Thymus (tissue), 11 donors: ENCODE measurements around the gene FAM234B. TPM values are rescaled to one million over a fixed set of nuclear protein-coding genes. Genes with fewer than 3 reads are reported as not detected.
"Not testable (repeated sequence)": the region's sequence is repeated elsewhere in the genome, so short reads cannot be mapped to it uniquely, and the experiment has no call there.

ENCODE experiments used
- DNase-seq, 9 donors: peaks; one replicate each; pipeline ENCODE4 v3.0.0-alpha.2; 2013; ENCODE audit warnings: low spot score in 9 of 9, low read depth in 6 of 9, missing footprints in 1 of 9
- H3K27ac ChIP-seq, 2 donors: one replicate each; pipeline ENCODE4 v1.5.1; 2013; ENCODE audit warnings: control low read depth in 1 of 2, low read depth in 1 of 2, low read length in 1 of 2, mild to moderate bottlenecking in 1 of 2, moderate library complexity in 1 of 2
- H3K27me3 ChIP-seq, 2 donors: one replicate each; pipeline ENCODE4 v1.5.1; 2013; ENCODE audit warnings: low read length in 1 of 2; ENCODE audit not compliant: control insufficient read depth in 2 of 2, insufficient read depth in 1 of 2
- H3K36me3 ChIP-seq, 2 donors: one replicate each; pipeline ENCODE4 v1.5.1; 2013; ENCODE audit warnings: low read length in 1 of 2, mild to moderate bottlenecking in 1 of 2, moderate library complexity in 1 of 2; ENCODE audit not compliant: control insufficient read depth in 2 of 2, insufficient read depth in 2 of 2
- H3K4me1 ChIP-seq, 2 donors: one replicate each; pipeline ENCODE4 v1.5.1; 2013; ENCODE audit warnings: low read length in 2 of 2; ENCODE audit not compliant: control insufficient read depth in 2 of 2, insufficient read depth in 2 of 2
- H3K4me3 ChIP-seq, 2 donors: one replicate each; pipeline ENCODE4 v1.5.1; 2013; ENCODE audit warnings: low read length in 2 of 2, control low read depth in 1 of 2, mild to moderate bottlenecking in 1 of 2
- H3K9me3 ChIP-seq, 2 donors: one replicate each; pipeline ENCODE4 v1.5.1; 2013; ENCODE audit warnings: low read length in 1 of 2, mild to moderate bottlenecking in 1 of 2; ENCODE audit not compliant: control insufficient read depth in 2 of 2, insufficient read depth in 1 of 2
- WGBS: extraction: QIAGEN DNeasy Blood & Tissue Kit; methylation state at CpG from one replicate; pipeline ENCODE4 v1.1.7; 2013; 5-methylcytosine and 5-hydroxymethylcytosine counted together
- polyA plus RNA-seq: library from polyadenylated mRNA; stranded (reverse); fragments of 200-250 nt; gene quantifications from one replicate; pipeline ENCODE4 v1.2.3, GENCODE V29; 2013
- total RNA-seq: library from RNA; stranded (reverse); fragments of 120-200 nt; gene quantifications from one replicate; pipeline ENCODE4 v1.2.4, GENCODE V29; 2013
- donor health status: healthy.

FAM234B gene
- total and polyA plus RNA-seq, 2 donors: 3.8 to 4.1 TPM

DNA sequence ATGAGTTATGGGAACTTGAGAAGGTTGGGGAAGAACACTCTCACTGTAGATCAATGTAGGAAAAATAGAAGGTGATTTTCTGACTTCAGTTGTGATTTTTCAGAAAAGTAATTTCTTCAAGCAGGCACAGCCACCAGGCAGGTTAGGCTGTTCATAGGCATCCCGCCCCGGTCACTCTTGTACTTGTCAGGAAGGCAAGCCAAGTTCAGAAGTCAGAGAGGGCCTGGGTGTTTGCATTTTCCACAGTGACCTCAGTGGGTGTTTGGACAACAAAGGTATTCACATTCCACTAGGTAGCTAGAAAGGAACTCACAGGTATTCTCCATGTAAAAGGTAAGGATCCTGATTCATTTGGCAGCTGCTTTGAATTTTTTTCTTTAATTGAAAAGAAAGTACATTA lies 3.0 kb upstream of the FAM234B start:
- Histone ChIP-seq H3K27me3 (peaks cover 0 to 7% of the 10 kb centered on the region in 2 donors), H3K4me3 (no peak overlapping the region), H3K27ac (no peak overlapping the region), H3K36me3 (no peaks in the 10 kb centered on the region), H3K9me3 (no peaks in the 10 kb centered on the region), H3K4me1 (peaks cover 2 to 8% of the 10 kb centered on the region in 2 donors)
- WGBS: over 99% methylated on average over 2 of the region's 2 CpGs
- no peak for DNase-seq

DNA sequence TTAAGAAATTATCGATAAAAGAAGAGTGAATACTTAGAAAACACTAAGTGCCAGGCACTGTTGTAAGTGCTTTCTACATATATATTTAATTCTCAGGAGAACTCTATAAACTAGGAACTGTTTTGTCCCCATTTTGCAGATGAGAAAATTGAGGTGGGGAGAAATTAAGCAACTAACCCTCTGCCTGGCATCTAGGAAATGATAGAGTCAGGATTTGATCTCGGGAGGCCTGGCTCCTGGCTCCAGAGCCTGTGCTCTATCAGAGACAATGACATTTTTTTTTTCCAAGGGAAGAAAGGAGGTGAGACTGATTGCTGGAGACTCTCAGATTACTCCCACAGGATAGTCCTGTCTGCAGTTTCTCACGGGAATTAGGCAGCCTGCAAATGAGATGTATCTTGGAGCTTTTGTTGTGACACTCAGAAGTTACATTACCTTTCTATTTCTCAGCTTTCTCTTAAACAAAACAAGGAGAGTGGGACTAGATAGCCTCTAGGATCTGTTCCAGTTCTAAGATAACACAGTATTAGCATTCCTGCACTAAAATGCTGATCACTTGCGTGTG lies 1.4 kb upstream of the FAM234B start:
- Histone ChIP-seq H3K27ac (no peak overlapping the region), H3K27me3 (peaks cover 0 to 7% of the 10 kb centered on the region in 2 donors), H3K4me1 (peaks cover 2 to 8% of the 10 kb centered on the region in 2 donors), H3K4me3 (no peak overlapping the region), H3K36me3 (no peaks in the 10 kb centered on the region), H3K9me3 (no peaks in the 10 kb centered on the region)
- DNase-seq: no peak
- 95% methylated on average over 4 of the region's 4 CpGs for WGBS

DNA sequence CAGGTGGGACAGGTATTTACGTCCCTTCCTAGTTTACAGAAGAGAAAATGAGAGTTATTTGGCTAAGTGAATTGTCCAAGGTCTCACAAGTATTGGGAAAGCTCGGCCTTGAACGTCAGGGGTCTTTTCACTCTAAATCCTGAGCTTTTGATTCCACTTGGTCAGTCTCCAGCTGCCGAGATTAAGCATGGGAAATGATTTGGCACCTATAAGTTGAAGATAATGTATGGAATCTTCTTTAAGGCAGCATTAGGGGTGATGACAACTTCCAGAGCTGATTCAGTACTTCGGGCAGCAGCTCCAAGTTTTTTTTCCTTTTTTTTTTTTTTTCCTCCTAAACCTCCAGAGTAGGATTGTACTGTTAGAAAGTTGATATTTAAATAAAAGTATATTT lies 722 bp downstream of the FAM234B start:
- WGBS: 23% methylated on average over 5 of the region's 5 CpGs
- Histone ChIP-seq H3K4me1 (peaks cover 2 to 8% of the 10 kb centered on the region in 2 donors), H3K9me3 (no peaks in the 10 kb centered on the region), H3K27me3 (peaks cover 0 to 7% of the 10 kb centered on the region in 2 donors), H3K27ac (no peak overlapping the region), H3K4me3 (peak overlapping the region; percentile 82 to 93), H3K36me3 (no peaks in the 10 kb centered on the region)
- no peak for DNase-seq

DNA sequence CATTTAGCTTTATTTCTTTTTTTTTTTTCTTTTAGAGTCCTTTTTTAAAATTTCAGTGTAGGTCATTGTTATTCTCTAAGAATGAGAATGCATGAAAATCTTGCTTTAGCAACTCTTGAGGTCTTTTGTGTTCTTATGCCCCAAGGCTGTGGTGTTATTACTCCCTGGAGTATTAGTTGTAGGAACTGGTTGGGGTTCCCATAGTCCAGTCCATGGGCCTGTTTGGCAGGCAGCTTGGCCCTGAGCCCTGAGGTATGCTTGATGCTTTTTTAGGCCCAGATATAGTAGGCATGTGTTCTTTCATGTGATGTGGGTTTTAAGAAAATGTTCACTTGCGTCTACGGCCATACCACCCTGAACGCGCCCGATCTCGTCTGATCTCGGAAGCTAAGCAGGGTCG lies 1.6 kb downstream of the FAM234B start:
- no peak overlapping the region for H3K27ac ChIP-seq
- no peak for DNase-seq
- H3K4me1 ChIP-seq: peaks cover 2 to 8% of the 10 kb centered on the region in 2 donors
- WGBS: 97% methylated on average over 8 of the region's 8 CpGs
- no peak overlapping the region for H3K4me3 ChIP-seq
- H3K9me3 ChIP-seq: no peaks in the 10 kb centered on the region
- peaks cover 0 to 7% of the 10 kb centered on the region in 2 donors for H3K27me3 ChIP-seq
- no peaks in the 10 kb centered on the region for H3K36me3 ChIP-seq

DNA sequence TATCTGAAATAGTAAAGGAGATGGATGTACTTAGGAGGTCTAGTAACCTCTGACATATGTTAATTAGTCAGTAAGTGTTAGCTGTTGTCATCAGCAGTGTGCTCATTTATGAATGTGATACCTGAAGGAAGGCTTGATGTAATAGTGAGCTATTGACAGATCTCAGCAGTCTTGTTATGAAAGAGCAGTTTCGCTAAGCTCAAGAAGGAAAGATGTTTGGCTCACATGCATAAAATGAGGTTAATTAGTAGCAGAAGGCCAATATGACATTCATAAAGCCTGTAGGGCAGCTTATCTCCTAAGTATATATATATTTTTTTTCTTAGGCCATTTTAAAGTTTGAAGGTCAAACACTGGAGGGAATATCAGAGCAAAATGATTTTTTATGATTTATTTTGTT lies 2.8 kb downstream of the FAM234B start:
- WGBS: 99% methylated on average over 1 of the region's 1 CpG

DNA sequence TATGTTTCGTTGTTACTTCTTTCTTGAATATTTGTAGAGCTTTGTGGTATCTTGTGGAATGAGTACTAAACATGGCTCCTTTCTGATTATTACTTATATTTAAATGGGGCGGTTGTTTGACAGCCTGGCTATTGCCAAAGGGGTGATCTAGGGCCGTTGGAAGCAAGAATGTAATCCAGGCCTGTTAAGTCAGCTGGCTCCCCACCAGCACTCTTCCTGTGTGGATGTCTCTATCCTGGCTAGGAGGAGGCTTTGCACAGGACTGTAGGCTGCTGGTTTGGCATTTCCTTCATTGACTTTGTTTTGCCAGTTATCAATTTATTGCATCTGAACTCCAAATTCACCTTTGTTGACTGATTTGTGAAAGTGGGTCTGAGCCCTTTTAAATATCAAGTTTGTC lies 5.6 kb downstream of the FAM234B start:
- Histone ChIP-seq H3K4me3 (no peak overlapping the region), H3K4me1 (peaks cover 0 to 2% of the 10 kb centered on the region in 2 donors), H3K27me3 (peaks cover 0 to under 1% of the 10 kb centered on the region in 2 donors), H3K27ac (no peak overlapping the region), H3K36me3 (no peaks in the 10 kb centered on the region), H3K9me3 (no peaks in the 10 kb centered on the region)
- DNase-seq: no peak
- WGBS: 92% methylated on average over 3 of the region's 3 CpGs

More for the DNA sequence above, 2.8 kb downstream of the FAM234B start:
- no peak for DNase-seq
- Histone ChIP-seq H3K4me1 (peaks cover 2 to 8% of the 10 kb centered on the region in 2 donors), H3K9me3 (no peaks in the 10 kb centered on the region), H3K27ac (no peak overlapping the region), H3K27me3 (peaks cover 0 to 7% of the 10 kb centered on the region in 2 donors), H3K4me3 (no peak overlapping the region), H3K36me3 (no peaks in the 10 kb centered on the region)

DNA sequence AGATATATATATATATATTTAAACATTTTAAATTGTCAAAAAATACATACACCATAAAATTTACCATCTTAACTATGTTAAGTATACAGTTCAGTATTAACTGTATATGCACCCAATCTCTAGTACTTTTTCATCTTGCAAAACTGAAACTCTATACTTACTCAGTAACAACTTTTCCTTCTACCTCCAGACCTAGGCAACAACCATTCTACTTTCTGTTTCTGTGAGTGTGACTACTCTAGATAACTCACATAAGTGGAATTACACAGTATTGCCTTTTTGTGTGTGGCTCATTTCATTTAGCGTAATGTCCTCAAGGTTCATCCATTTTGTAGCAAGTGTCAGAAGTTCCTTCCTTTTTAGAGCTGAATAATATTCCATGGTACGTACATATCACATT lies 8.2 kb downstream of the FAM234B start:
- H3K27me3 ChIP-seq: no peaks in the 10 kb centered on the region
- no peak overlapping the region for H3K27ac ChIP-seq
- no peak for DNase-seq
- no peak overlapping the region for H3K4me3 ChIP-seq
- no peaks in the 10 kb centered on the region for H3K4me1 ChIP-seq
- peaks cover 0 to 4% of the 10 kb centered on the region in 2 donors for H3K36me3 ChIP-seq
- 51% methylated on average over 2 of the region's 2 CpGs for WGBS
- no peaks in the 10 kb centered on the region for H3K9me3 ChIP-seq

DNA sequence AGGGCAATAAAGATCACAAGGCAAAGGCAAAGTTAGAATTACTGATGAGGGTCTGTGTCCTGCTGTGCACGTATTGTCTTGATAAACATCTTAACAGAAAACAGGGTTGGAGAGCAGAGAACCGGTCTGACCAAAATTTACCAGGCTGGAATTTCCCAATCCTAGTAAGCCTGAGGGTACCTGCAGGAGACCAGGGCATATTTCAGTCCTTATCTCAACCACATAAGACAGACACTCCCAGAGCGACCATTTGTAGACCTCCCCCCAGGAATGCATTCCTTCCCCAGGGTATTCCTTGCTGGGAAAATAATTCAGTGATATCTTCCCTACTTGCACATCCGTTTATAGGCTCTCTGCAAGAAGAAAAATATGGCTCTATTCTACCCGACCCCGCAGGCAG lies 9.4 kb downstream of the FAM234B start:
- not testable (repeated sequence) for H3K27ac ChIP-seq, H3K36me3 ChIP-seq, H3K4me1 ChIP-seq, H3K4me3 ChIP-seq, DNase-seq, H3K9me3 ChIP-seq, H3K27me3 ChIP-seq
- 97% methylated on average over 6 of the region's 6 CpGs for WGBS

DNA sequence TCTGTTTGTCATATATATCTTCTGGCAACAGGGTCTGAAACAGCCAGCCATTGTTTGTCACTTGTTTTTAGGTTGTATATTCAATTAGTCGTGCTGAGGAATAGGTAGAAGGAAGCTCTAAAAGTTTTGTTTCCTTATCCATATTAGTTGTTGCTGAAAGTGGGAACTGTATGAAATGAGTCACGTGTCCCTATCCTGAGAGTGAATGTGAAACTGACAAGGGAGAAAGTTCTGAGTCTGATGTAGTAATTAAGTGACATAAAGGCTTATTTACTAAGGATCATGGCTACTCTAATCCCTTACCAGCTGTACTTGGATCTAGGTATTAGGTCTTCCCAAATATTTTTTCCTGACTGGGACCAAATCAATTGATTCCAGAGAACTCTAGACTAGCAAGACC lies 16.4 kb downstream of the FAM234B start:
- peaks cover 4 to 9% of the 10 kb centered on the region in 2 donors for H3K36me3 ChIP-seq

More for the DNA sequence above, 16.4 kb downstream of the FAM234B start:
- Histone ChIP-seq H3K27me3 (no peaks in the 10 kb centered on the region), H3K4me3 (no peak overlapping the region), H3K4me1 (no peaks in the 10 kb centered on the region), H3K27ac (no peak overlapping the region), H3K9me3 (no peaks in the 10 kb centered on the region)
- WGBS: 95% methylated on average over 2 of the region's 2 CpGs
- no peak for DNase-seq
